ENCODE results near the gene THAP4. TPM values are rescaled to one million over a fixed set of nuclear protein-coding genes. Genes with fewer than 3 reads are reported as not detected.
"Not testable (repeated sequence)": the region's sequence is repeated elsewhere in the genome, so short reads cannot be mapped to it uniquely, and the experiment has no call there.

Gene THAP4
- total RNA-seq, 2 experiments from 2014 or later: 43.7 to 44.5 TPM

GRCh38 chr2:241582328-241582727, 54.6 kb downstream of the THAP4 start:
- Mint-ChIP-seq H3K4me3 (no peak overlapping the region), H3K27ac (no peak overlapping the region), H3K4me1 (ENCODE audit: low read depth) (no peaks in the 10 kb centered on the region), H3K36me3 (peaks cover 51% of the 10 kb centered on the region), H3K9me3 (peaks cover 18% of the 10 kb centered on the region), H3K27me3 (no peaks in the 10 kb centered on the region)
- no peak for DNase-seq
- intact Hi-C loops (cut with micrococcal nuclease): no loop called here
- POLR2A ChIA-PET: no interaction called here
- CTCF ChIA-PET: no interaction called here

- ChIA-PET CTCF (interaction anchor here (0.6 to 0.7 kb wide), 2 partner anchors 52 to 64 kb away, joined by 4 to 6 read pairs; no protein-coding TSS in a partner anchor), POLR2A (no interaction called here)
- Mint-ChIP-seq H3K36me3 (peaks cover 24% of the 10 kb centered on the region), H3K27ac (no peak overlapping the region), H3K4me1 (ENCODE audit: low read depth) (no peaks in the 10 kb centered on the region), H3K4me3 (no peak overlapping the region), H3K27me3 (no peaks in the 10 kb centered on the region), H3K9me3 (no peaks in the 10 kb centered on the region)
- intact Hi-C loops (cut with micrococcal nuclease): no loop called here
- DNase-seq: no peak
Measured at GRCh38 chr2:241579281-241579680, 57.7 kb downstream of the THAP4 start.

GRCh38 chr2:241577413-241578122, 59.4 kb downstream of the THAP4 start:
- intact Hi-C loops (cut with micrococcal nuclease): no loop called here
- no peak for DNase-seq
- Mint-ChIP-seq H3K27me3 (no peaks in the 10 kb centered on the region), H3K4me1 (ENCODE audit: low read depth) (no peaks in the 10 kb centered on the region), H3K27ac (no peak overlapping the region), H3K9me3 (no peaks in the 10 kb centered on the region), H3K36me3 (peaks cover 11% of the 10 kb centered on the region), H3K4me3 (no peak overlapping the region)
- CTCF ChIA-PET: no interaction called here
- POLR2A ChIA-PET: no interaction called here

- Mint-ChIP-seq H3K4me3 (no peak overlapping the region), H3K4me1 (ENCODE audit: low read depth) (no peaks in the 10 kb centered on the region), H3K27me3 (no peaks in the 10 kb centered on the region), H3K9me3 (no peaks in the 10 kb centered on the region), H3K27ac (no peak overlapping the region), H3K36me3 (peaks cover 3% of the 10 kb centered on the region)
- intact Hi-C loops (cut with micrococcal nuclease): no loop called here
- DNase-seq: no peak
- CTCF ChIA-PET: no interaction called here
- POLR2A ChIA-PET: no interaction called here
Measured at GRCh38 chr2:241576293-241576654, 60.7 kb downstream of the THAP4 start.

GRCh38 chr2:241575624-241576292, 61.2 kb downstream of the THAP4 start:
- Mint-ChIP-seq H3K36me3 (peaks cover 3% of the 10 kb centered on the region), H3K27me3 (no peaks in the 10 kb centered on the region), H3K4me1 (ENCODE audit: low read depth) (no peaks in the 10 kb centered on the region), H3K9me3 (no peaks in the 10 kb centered on the region), H3K4me3 (no peak overlapping the region), H3K27ac (no peak overlapping the region)
- no peak for DNase-seq
- CTCF ChIA-PET: no interaction called here
- intact Hi-C loops (cut with micrococcal nuclease): no loop called here
- POLR2A ChIA-PET: no interaction called here

GRCh38 chr2:241574911-241575623, 61.9 kb downstream of the THAP4 start:
- Mint-ChIP-seq H3K27me3 (no peaks in the 10 kb centered on the region), H3K4me3 (no peak overlapping the region), H3K27ac (no peak overlapping the region), H3K4me1 (ENCODE audit: low read depth) (no peaks in the 10 kb centered on the region), H3K36me3 (peaks cover 3% of the 10 kb centered on the region), H3K9me3 (no peaks in the 10 kb centered on the region)
- ChIA-PET POLR2A (no interaction called here), CTCF (no interaction called here)
- intact Hi-C loops (cut with micrococcal nuclease): no loop called here
- DNase-seq: no peak

GRCh38 chr2:241573741-241574140, 63.2 kb downstream of the THAP4 start:
- ChIA-PET POLR2A (no interaction called here), CTCF (interaction anchor here (0.6 kb wide), 1 partner anchor 138 kb away, joined by 3 read pairs; no protein-coding TSS in a partner anchor)
- no peaks in the 10 kb centered on the region for H3K4me1 Mint-ChIP-seq (ENCODE audit: low read depth)
- no peak overlapping the region for H3K27ac Mint-ChIP-seq
- H3K9me3 Mint-ChIP-seq: no peaks in the 10 kb centered on the region
- peaks cover under 1% of the 10 kb centered on the region for H3K36me3 Mint-ChIP-seq
- intact Hi-C loops (cut with micrococcal nuclease): no loop called here
- no peak for DNase-seq
- no peaks in the 10 kb centered on the region for H3K27me3 Mint-ChIP-seq
- H3K4me3 Mint-ChIP-seq: no peak overlapping the region

GRCh38 chr2:241572915-241573651, 63.9 kb downstream of the THAP4 start:
- H3K9me3 Mint-ChIP-seq; H3K4me3 Mint-ChIP-seq; H3K36me3 Mint-ChIP-seq; POLR2A ChIA-PET; intact Hi-C loops (cut with micrococcal nuclease); DNase-seq; CTCF ChIA-PET; H3K27ac Mint-ChIP-seq; H3K4me1 Mint-ChIP-seq (ENCODE audit: low read depth); H3K27me3 Mint-ChIP-seq: not testable (repeated sequence)

GRCh38 chr2:241571821-241572620, 64.9 kb downstream of the THAP4 start:
- H3K27me3 Mint-ChIP-seq: no peaks in the 10 kb centered on the region
- ChIA-PET CTCF (no interaction called here), POLR2A (no interaction called here)
- no peaks in the 10 kb centered on the region for H3K36me3 Mint-ChIP-seq
- intact Hi-C loops (cut with micrococcal nuclease): no loop called here
- no peak overlapping the region for H3K4me3 Mint-ChIP-seq
- no peak for DNase-seq
- no peaks in the 10 kb centered on the region for H3K9me3 Mint-ChIP-seq
- H3K27ac Mint-ChIP-seq: no peak overlapping the region
- no peaks in the 10 kb centered on the region for H3K4me1 Mint-ChIP-seq (ENCODE audit: low read depth)

- Mint-ChIP-seq H3K4me1 (ENCODE audit: low read depth) (no peaks in the 10 kb centered on the region), H3K27ac (no peak overlapping the region), H3K9me3 (no peaks in the 10 kb centered on the region), H3K36me3 (no peaks in the 10 kb centered on the region), H3K27me3 (no peaks in the 10 kb centered on the region), H3K4me3 (no peak overlapping the region)
- POLR2A ChIA-PET: no interaction called here
- DNase-seq: no peak
- intact Hi-C loops (cut with micrococcal nuclease): no loop called here
- CTCF ChIA-PET: no interaction called here
Measured at GRCh38 chr2:241570961-241571581, 65.9 kb downstream of the THAP4 start.

GRCh38 chr2:241569831-241570281, 67.1 kb downstream of the THAP4 start:
- ChIA-PET CTCF (no interaction called here), POLR2A (no interaction called here)
- Mint-ChIP-seq H3K27me3 (no peaks in the 10 kb centered on the region), H3K9me3 (no peaks in the 10 kb centered on the region), H3K4me3 (no peak overlapping the region), H3K36me3 (no peaks in the 10 kb centered on the region), H3K4me1 (ENCODE audit: low read depth) (no peaks in the 10 kb centered on the region), H3K27ac (no peak overlapping the region)
- DNase-seq: no peak
- intact Hi-C loops (cut with micrococcal nuclease): no loop called here
